Keratinocyte (primary cell): ENCODE data around the gene DDRGK1. TPM values are rescaled to one million over a fixed set of nuclear protein-coding genes. Genes with fewer than 3 reads are reported as not detected.
A peak's percentile ranks its signal among the peaks of the same experiment; 100 is the strongest.
"Not testable (repeated sequence)": the region's sequence is repeated elsewhere in the genome, so short reads cannot be mapped to it uniquely, and the experiment has no call there.

Experiments
- DNase-seq: peaks from one replicate; pipeline ENCODE4 v3.0.0-alpha.2; 2011; ENCODE audit warnings: low read depth, missing footprints, low spot score
- FAIRE-seq: peaks from 2 replicates; lab custom pipeline; 2011; peaks lifted over from hg19 to GRCh38; lab: Jason Lieb, UNC
- H2AFZ ChIP-seq: 2 replicates; pipeline ENCODE4 v1.6.0; 2012; ENCODE audit warnings: low read length, control low read depth, inconsistent platforms; ENCODE audit not compliant: control insufficient read depth
- H3K27ac ChIP-seq: 2 replicates; pipeline ENCODE4 v1.5.1; 2011; ENCODE audit warnings: low read length; ENCODE audit not compliant: control insufficient read depth, insufficient read depth
- H3K27me3 ChIP-seq: 3 replicates; pipeline ENCODE4 v1.6.0; 2011; ENCODE audit warnings: low read length; ENCODE audit not compliant: control insufficient read depth, insufficient read depth; ENCODE audit errors: extremely low read depth
- H3K36me3 ChIP-seq, 2 experiments: 2 replicates in 1 of 2; 3 replicates in 1 of 2; pipeline ENCODE4 v1.5.1; 2011; ENCODE audit warnings: low read length in 2 of 2, mild to moderate bottlenecking in 1 of 2; ENCODE audit not compliant: control insufficient read depth in 2 of 2, insufficient read depth in 2 of 2; ENCODE audit errors: extremely low read depth in 1 of 2
- H3K4me1 ChIP-seq: 3 replicates; pipeline ENCODE4 v1.5.1; 2011; ENCODE audit warnings: low read length; ENCODE audit not compliant: control insufficient read depth, insufficient read depth; ENCODE audit errors: extremely low read depth
- H3K4me2 ChIP-seq: 3 replicates; pipeline ENCODE4 v1.6.0; 2011; ENCODE audit warnings: low read depth, low read length; ENCODE audit not compliant: control insufficient read depth, insufficient read depth; ENCODE audit errors: extremely low read depth
- H3K4me3 ChIP-seq, 3 experiments: fragments of 200-600 bp in 1 of 3; sonication (generic) in 1 of 3; 2 replicates in 2 of 3; 3 replicates in 1 of 3; pipeline ENCODE4 v1.5.1; 2011 to 2016; ENCODE audit warnings: low read length in 3 of 3, mild to moderate bottlenecking in 3 of 3, control low read depth in 2 of 3, inconsistent platforms in 1 of 3, low read depth in 1 of 3, mixed read lengths in 1 of 3, mixed run types in 1 of 3, moderate library complexity in 1 of 3; ENCODE audit not compliant: control insufficient read depth in 2 of 3, insufficient read depth in 2 of 3; ENCODE audit errors: extremely low read depth in 1 of 3
- H3K79me2 ChIP-seq: 2 replicates; pipeline ENCODE4 v1.6.0; 2012; ENCODE audit warnings: low read length; ENCODE audit not compliant: control insufficient read depth, insufficient read depth
- H3K9ac ChIP-seq: 3 replicates; pipeline ENCODE4 v1.6.0; 2011; ENCODE audit warnings: low read length; ENCODE audit not compliant: control insufficient read depth, insufficient read depth; ENCODE audit errors: extremely low read depth
- H3K9me1 ChIP-seq: 3 replicates; pipeline ENCODE4 v1.6.0; 2011; ENCODE audit warnings: low read length; ENCODE audit not compliant: control insufficient read depth, insufficient read depth; ENCODE audit errors: extremely low read depth
- H3K9me3 ChIP-seq: 2 replicates; pipeline ENCODE4 v1.5.1; 2012; ENCODE audit warnings: low read depth, low read length; ENCODE audit not compliant: control insufficient read depth
- H4K20me1 ChIP-seq: 3 replicates; pipeline ENCODE4 v1.6.0; 2011; ENCODE audit warnings: low read length; ENCODE audit not compliant: control insufficient read depth, insufficient read depth; ENCODE audit errors: extremely low read depth
- CTCF ChIP-seq, 3 experiments: IDR thresholded peaks in 1 of 3; conservative IDR thresholded peaks in 1 of 3; optimal IDR thresholded peaks in 1 of 3; 2 replicates in 2 of 3; 3 replicates in 1 of 3; pipeline versions ENCODE3 to v1.5.1; 2011; ENCODE audit warnings: low read length in 3 of 3, mild to moderate bottlenecking in 3 of 3, moderate library complexity in 2 of 3, control low read depth in 1 of 3, inconsistent platforms in 1 of 3; ENCODE audit not compliant: insufficient read depth in 2 of 3; ENCODE audit errors: extremely low read depth in 1 of 3
- EZH2 ChIP-seq: IDR thresholded peaks from one replicate; pipeline ENCODE4 v1.6.1; 2012; ENCODE audit warnings: inconsistent platforms, mild to moderate bottlenecking, low read length, moderate library complexity
- dilution Hi-C: fragments of 300-500 bp; cut with MboI; formaldehyde crosslinking; loops from one replicate; pipeline ENCODE4 v1.7.0; 2020; ENCODE audit warnings: low sequenced_read_pairs; ENCODE audit not compliant: extremely low pct_ligation_motif_present
- polyA plus RNA-seq, 5 experiments: library from polyadenylated mRNA; depleted of rRNA in 3 of 5; stranded (reverse) in 3 of 5; stranded (forward) in 1 of 5; unstranded in 1 of 5; fragments of >200 nt; gene quantifications; 1 replicate in 1 of 5; 2 replicates in 3 of 5; 3 replicates in 1 of 5; pipeline versions ENCODE4 v1.2.1 to v1.2.3, GENCODE V29; 2011 to 2012; ENCODE audit warnings: missing spikeins in 2 of 5, low read depth in 1 of 5, low replicate concordance in 1 of 5

The DDRGK1 gene
- polyA plus RNA-seq, 1 donor (not counting 4 experiments of a cell fraction or from before 2014, with no cell fraction given) = 32.2 TPM

DNA sequence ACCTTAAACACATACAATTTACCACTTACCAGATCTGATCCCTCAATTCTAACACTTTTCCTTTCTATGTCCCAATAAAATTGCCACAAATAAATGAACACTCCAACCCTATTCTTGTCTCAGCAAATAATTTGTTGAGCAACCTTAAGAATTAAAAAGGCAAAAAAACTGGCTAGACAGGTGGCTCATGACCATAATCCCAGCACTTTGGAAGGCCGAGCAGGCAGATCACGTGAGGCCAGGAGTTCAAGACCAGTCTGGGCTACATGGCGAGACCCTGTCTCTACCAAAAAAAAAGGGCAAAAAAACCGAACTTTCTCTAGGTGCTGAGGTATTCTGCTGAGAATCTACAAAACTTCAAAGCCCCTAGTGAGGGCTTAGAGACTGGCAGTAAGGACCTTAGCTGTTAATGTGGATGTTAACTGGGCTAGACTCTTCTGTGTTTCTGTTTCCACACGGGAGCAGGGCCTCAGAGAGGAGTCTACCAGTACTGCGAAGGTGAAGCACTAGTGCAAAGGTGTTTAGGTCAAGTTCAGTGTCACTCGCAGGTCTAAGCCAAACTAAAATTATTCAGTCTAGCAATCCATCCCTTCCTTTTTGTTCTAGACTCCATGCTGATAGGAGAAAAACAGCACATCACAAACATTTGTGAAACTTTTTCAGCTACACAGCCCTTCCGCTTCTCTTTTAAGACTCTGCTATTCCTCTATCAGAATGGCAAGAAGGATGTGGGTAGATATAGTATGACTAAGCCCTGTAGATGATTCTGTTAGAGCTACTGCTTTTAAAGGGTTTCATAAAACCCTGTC, 47.5 kb downstream of the DDRGK1 start:
- Histone ChIP-seq H3K4me3 (no peak overlapping the region), H3K4me1 (peaks cover 19% of the 10 kb centered on the region), H3K4me2 (peak overlapping the region; percentile 100), H3K9me3 (no peaks in the 10 kb centered on the region), H4K20me1 (peaks cover 6% of the 10 kb centered on the region), H3K79me2 (peaks cover 75% of the 10 kb centered on the region), H3K9ac (no peak overlapping the region), H3K27me3 (no peaks in the 10 kb centered on the region), H3K36me3 (peaks cover 2 to 10% of the 10 kb centered on the region in 2 experiments), H3K9me1 (no peaks in the 10 kb centered on the region), H3K27ac (no peak overlapping the region), H2AFZ (no peak overlapping the region)
- TF ChIP-seq CTCF (optimal IDR thresholded peaks at IDR 0.05 in 1 of 3, IDR thresholded peaks at IDR 0.05 in 1 of 3, conservative IDR thresholded peaks at IDR 0.05 in 1 of 3; ENCODE audit: extremely low read depth in 1 of 3, insufficient read depth in 2 of 3, low read length in 3 of 3) (no peak), EZH2 (no peak)
- dilution Hi-C loops = no loop called here
- DNase-seq (no peak), FAIRE-seq (no peak)

DNA sequence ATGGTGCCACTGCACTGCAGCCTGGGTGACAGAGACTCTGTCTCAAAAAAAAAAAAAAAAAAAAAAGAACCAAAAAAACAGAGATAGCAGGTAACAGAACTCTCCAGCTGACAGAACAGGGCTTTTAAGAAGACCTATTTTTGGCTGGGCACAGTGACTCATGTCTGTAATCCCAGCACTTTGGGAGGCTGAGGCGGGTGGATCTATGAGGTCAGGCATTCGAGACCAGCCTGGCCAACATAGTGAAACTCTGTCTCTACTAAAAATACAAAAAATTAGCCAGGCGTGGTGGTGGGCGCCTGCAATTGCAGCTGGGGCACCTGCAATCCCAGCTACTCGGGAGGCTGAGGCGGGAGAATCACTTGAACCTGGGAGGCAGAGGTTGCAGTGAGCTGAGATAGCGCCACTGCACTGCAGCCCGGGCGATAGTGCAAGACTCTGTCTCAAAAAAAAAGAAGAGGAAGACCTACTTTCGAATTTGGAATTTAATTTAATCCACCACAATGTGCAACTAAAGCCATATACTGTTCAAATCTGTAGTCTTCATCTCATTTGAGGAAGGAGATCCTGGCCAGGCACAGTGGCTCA, 52.3 kb downstream of the DDRGK1 start:
- H3K9me1 ChIP-seq, H2AFZ ChIP-seq, H3K9me3 ChIP-seq, H3K4me1 ChIP-seq, H4K20me1 ChIP-seq, DNase-seq, H3K4me2 ChIP-seq, H3K27ac ChIP-seq, H3K27me3 ChIP-seq, FAIRE-seq, dilution Hi-C loops, H3K9ac ChIP-seq, H3K4me3 ChIP-seq: not testable (repeated sequence)
- Histone ChIP-seq H3K36me3 (peaks cover 15 to 30% of the 10 kb centered on the region in 2 experiments), H3K79me2 (peaks cover 91% of the 10 kb centered on the region)
